ENCODE measurements around the gene GRIK5. TPM values are rescaled to one million over a fixed set of nuclear protein-coding genes. Genes with fewer than 3 reads are reported as not detected.
A peak's percentile ranks its signal among the peaks of the same experiment; 100 is the strongest.

GRIK5 gene
- total RNA-seq, 1 donor = 22.1 TPM

DNA sequence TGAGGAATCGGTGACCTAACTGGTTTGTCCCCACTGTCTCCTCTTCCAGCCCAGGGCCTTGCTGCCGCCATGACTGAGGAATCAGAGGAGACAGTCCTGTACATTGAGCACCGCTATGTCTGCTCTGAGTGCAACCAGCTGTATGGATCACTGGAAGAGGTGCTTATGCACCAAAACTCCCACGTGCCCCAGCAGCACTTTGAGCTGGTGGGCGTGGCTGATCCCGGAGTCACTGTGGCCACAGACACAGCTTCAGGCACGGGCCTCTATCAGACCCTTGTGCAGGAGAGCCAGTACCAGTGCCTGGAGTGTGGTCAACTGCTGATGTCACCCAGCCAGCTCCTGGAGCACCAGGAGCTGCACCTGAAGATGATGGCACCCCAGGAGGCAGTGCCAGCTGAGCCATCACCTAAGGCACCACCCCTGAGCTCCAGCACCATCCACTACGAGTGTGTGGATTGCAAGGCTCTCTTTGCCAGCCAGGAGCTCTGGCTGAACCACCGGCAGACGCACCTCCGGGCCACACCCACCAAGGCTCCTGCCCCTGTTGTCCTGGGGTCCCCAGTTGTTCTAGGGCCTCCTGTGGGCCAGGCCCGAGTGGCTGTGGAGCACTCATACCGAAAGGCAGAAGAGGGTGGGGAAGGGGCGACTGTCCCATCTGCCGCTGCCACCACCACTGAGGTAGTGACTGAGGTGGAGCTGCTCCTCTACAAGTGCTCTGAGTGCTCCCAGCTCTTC lies 8.7 kb upstream of the GRIK5 start:
- DNase-seq (ENCODE audit: low read depth in 2 of 3, low spot score in 2 of 3) = no peak

GRCh38 chr19:42078058-42078457 lies 8.1 kb upstream of the GRIK5 start:
- DNase-seq (ENCODE audit: low read depth in 2 of 3, low spot score in 2 of 3) = no peak

- DNase-seq (ENCODE audit: low read depth in 2 of 3, low spot score in 2 of 3) = peak in 1 of 3 donors; percentile 17
These were observed 6.5 kb upstream of the GRIK5 start for GRCh38 chr19:42076380-42076944.

DNA sequence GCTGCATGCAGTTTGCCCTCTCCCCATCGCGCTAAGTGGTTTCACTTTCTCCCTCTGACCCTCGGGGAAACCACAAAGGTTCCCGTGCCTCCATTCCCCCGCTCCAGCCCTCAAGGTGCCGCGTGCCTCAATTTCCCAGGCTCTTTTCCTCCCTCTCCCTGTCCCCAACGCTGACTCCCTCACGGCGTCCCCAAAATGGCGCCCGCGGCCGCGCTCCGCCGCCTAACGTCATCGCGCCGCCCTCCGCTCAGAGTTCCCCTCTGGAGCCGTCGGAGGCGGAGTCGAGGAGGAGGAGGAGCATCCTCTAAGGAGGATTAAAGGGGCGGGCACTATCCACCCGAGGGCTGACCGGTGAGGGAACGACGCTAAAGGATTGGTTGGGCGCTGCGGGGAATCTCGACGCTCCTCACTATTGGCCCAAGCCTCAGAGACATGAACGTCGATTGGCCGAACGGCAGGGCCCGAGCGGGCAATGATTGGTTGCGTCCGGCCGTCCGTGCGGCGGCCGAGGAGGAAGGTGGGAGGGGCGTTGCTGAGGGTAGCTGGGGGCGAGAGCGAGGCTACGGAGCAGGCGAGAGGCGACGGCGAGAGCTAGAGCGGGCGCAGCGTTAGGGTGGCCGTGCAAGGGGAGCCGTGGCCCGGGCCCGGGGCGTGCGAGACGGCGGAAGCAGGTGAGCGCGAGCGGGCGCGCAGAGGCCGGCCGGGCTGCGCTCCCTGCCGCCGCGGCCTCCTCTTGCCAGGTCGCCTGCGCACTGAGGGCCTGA lies 5.8 kb upstream of the GRIK5 start, which contains the start of gene ZNF574:
ZNF574 (plus strand) TSS at position 551 of the 764 bp plus-strand sequence. CDS start 2,441 bp downstream, outside the sequence.
- peak; percentile 89 to 100 (median 99) for DNase-seq (ENCODE audit: low read depth in 2 of 3, low spot score in 2 of 3)

DNA sequence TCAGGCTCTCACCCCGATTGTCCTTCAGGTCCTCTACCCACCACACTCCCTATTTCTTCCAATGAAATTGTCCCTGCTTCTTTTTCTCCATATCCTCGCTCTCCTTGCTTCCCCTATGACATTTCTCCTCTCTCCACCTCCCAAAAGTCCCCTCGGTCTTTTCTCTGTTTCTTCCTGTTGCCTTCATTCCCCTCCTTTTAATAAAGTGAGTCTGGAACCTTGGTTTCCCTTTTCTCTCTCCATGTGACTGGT lies 5.3 kb upstream of the GRIK5 start:
- no peak for DNase-seq (ENCODE audit: low read depth in 2 of 3, low spot score in 2 of 3)

- no peak for DNase-seq (ENCODE audit: low read depth in 2 of 3, low spot score in 2 of 3)
These were observed 4.7 kb upstream of the GRIK5 start for GRCh38 chr19:42074513-42075363.

DNA sequence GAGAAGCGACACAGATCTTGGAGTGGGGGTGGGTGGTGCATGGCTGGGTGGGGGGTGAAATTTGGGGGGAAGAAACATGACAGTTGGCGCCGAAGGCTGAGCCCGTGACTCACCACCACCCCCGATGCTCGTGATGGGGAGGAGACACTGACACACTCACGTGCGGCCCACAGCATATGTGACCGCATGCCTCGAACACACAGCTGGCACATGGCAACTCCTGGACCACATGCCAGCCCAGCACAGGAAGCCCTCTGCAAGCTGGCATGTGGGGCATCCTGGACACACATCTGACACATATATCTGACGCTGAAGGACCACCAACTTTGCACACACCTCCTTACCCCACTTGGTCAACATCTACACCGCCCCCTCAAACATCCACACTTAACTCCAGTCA lies 1.2 kb upstream of the GRIK5 start:
- no peak for DNase-seq (ENCODE audit: low read depth in 2 of 3, low spot score in 2 of 3)

GRCh38 chr19:42068756-42069571 lies 1.0 kb downstream of the GRIK5 start:
- DNase-seq (ENCODE audit: low read depth in 2 of 3, low spot score in 2 of 3) = peak in 1 of 3 donors; percentile 18

DNA sequence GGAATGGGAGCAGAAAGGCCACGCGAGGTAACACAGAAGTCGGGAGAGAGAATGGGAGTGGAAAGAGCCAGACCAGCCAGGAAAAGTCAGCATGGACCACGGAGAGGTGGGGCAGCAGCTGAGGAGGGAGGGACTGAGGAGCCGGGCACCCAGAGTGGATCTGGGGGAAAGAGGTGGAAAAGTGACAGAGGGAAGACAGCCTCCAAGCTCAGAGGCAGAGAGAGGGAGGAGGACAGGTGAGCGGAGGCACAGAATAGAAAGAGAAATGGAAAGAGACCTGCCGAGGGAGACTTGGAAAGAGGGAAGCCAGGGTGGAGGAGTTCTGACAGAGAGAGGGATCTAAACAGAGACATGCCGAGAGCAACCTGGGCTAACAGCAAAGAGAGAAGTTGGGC lies 1.6 kb downstream of the GRIK5 start:
- DNase-seq (ENCODE audit: low read depth in 2 of 3, low spot score in 2 of 3) = no peak

- no peak for DNase-seq (ENCODE audit: low read depth in 2 of 3, low spot score in 2 of 3)
These were observed 2.6 kb downstream of the GRIK5 start for GRCh38 chr19:42067315-42067888.

- peak in 1 of 3 donors; percentile 48 for DNase-seq (ENCODE audit: low read depth in 2 of 3, low spot score in 2 of 3)
These were observed 3.8 kb downstream of the GRIK5 start for GRCh38 chr19:42066075-42066754.

DNA sequence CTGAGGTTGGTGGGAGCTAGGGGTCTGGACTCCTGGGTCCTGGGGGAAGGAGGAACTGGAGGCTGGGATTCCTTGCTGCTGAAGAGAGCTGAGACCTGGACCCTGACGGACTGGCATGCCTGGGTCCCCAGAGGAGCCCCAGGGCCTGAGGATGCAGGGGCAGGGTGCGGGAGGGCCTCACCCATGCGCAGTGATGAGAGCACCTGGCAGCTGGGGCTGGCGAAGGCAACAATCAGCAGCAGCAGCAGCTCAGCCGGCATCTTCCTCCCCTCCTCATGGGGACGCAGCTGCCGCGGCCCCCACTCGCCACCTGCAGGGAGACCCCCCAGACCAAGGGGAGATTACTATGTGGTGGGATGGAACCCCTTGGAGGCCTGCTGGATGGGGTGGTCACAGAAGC lies 4.5 kb downstream of the GRIK5 start:
- DNase-seq (ENCODE audit: low read depth in 2 of 3, low spot score in 2 of 3) = no peak

- DNase-seq (ENCODE audit: low read depth in 2 of 3, low spot score in 2 of 3) = no peak
These were observed 5.0 kb downstream of the GRIK5 start for GRCh38 chr19:42065051-42065450.

DNA sequence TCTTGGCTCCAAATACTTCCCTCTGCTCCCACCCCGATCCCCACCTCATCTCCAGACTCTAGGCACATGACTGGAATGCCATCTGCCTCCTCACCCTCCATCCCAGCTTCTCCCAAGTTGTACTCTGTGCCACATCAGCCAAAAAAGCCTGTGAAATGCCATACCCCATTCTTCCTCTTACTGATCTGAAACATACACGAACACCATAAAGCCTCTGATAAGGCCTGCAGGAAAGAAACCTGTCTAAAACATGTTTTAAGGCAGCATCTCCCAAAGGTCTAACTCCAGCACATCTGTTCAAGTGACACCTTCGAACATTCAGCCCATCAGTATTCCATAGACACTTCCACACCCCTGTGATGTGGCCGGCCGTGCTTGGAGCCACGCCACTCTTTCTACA lies 5.6 kb downstream of the GRIK5 start:
- no peak for DNase-seq (ENCODE audit: low read depth in 2 of 3, low spot score in 2 of 3)

DNA sequence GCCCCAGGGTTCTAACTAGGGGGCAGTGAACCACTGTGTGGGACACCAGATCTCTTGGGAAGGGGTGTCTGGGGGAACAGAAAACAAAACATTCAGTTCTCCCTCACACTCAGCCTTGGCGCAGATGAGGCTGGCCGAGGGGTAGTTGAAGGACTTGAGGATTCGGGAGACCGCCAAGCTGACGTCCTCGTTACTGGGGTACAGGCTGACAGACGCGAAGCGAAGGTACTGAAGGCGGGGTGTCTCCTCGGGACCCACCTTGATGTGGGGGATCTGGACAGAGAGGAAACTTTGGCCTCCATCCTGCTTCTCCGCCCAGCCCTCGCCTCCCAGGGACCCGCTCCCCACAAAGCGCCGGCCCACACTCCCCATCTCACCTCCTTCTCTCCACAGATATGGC lies 7.6 kb downstream of the GRIK5 start:
- DNase-seq (ENCODE audit: low read depth in 2 of 3, low spot score in 2 of 3) = no peak

DNA sequence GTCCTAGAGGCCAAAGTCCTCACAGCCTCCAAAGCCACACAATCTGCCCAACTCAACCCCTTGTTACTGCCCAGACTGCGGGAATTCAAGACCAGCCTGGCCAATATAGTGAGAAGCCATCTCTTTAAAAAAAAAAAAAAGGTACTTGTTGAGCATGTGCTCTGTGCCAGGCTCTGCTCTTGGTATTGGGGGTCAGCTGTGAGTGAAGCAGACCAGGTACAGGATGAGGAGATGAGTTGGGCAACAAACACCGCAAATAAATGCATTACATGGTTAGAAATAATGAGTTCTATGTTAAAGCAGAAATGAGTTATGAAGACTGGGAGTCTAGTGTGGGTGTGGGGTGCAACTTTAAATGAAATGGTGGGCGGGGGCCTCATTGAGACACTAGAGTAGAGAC lies 9.9 kb downstream of the GRIK5 start:
- no peak for DNase-seq (ENCODE audit: low read depth in 2 of 3, low spot score in 2 of 3)

DNA sequence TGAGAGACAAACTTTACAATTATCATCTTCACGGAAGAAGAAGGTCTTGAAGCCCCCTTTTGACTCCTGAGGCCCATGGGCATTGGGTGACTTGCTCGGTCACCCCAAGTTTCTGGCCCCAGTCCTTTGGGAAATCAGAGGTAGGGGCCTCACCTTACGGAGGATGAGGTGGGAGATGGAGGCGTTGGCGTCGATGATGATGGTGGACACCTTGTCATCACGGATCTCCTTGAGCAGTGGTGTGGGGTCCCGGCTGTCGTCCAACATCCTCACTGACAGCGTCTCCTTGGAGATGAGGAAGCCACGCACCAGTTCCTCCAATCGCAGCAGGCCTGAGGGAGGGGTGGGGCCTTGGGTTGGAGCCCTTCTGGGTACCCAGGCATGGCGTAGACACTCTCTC lies 10.8 kb downstream of the GRIK5 start:
- DNase-seq (ENCODE audit: low read depth in 2 of 3, low spot score in 2 of 3) = no peak

DNA sequence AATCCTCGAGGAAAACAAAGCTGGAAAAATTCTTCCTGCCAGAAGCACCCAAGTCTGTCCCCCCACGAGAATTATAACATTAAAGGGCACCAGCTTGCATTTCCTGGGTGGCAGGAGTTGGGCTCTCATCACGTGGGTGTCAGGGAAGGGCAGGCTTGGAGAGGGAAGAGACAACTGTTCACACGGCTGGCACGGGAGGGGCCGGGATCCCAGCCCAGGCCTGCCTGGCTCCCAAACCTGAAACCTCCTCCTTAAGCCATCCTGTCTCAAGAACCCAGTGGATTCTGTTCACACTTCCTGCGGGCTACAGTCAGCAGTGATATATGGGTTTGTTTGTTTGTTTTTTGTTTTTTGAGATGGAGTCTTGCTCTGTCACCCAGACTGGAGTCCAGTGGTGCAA lies 12.2 kb downstream of the GRIK5 start:
- no peak for DNase-seq (ENCODE audit: low read depth in 2 of 3, low spot score in 2 of 3)

GRCh38 chr19:42054205-42054604 lies 15.8 kb downstream of the GRIK5 start:
- no peak for DNase-seq (ENCODE audit: low read depth in 2 of 3, low spot score in 2 of 3)

Measured in hematopoietic multipotent progenitor cell (in vitro differentiated cells).